ENCODE data around the gene RGMA. TPM values are rescaled to one million over a fixed set of nuclear protein-coding genes. Genes with fewer than 3 reads are reported as not detected.

Gene RGMA
- total and polyA plus RNA-seq, 2 donors (not counting 3 experiments of a cell fraction or from before 2014, with no cell fraction given): 0.06 to 0.13 TPM

- H2AFZ ChIP-seq (ENCODE audit: low read depth, low read length): no peak overlapping the region
- no TSS peak for BruUV-seq (replicated peaks)
- ChIA-PET POLR2A (no interaction called here), CTCF (interaction anchor here (3.9 to 6.8 kb wide), 2 partner anchors 230 to 1297 kb away, joined by 32 to 137 read pairs; no protein-coding TSS in a partner anchor)
- H3K9me1 ChIP-seq (replicated peaks; ENCODE audit: control insufficient read depth, extremely low read depth, insufficient read depth, low read length): no peaks in the 10 kb centered on the region
- H3K27me3 ChIP-seq (ENCODE audit: control insufficient read depth in 2 of 2, insufficient read depth in 2 of 2, low read length in 2 of 2): no peaks in the 10 kb centered on the region
- H4K20me1 ChIP-seq (replicated peaks; ENCODE audit: control insufficient read depth, extremely low read depth, insufficient read depth, low read length): peaks cover 3% of the 10 kb centered on the region
- peaks cover 23% of the 10 kb centered on the region for H3K4me1 ChIP-seq (ENCODE audit: control insufficient read depth, extremely low read depth, insufficient read depth, low read length)
- peaks cover 13 to 26% of the 10 kb centered on the region in 2 experiments for H3K36me3 ChIP-seq (ENCODE audit: control insufficient read depth in 2 of 2, extremely low read depth in 1 of 2, insufficient read depth in 2 of 2, low read length in 2 of 2)
- no peaks in the 10 kb centered on the region for H3K9me3 ChIP-seq (replicated peaks; ENCODE audit: control insufficient read depth, insufficient read depth, low read length)
- TF ChIP-seq MAX (IDR thresholded peaks at IDR 0.05; ENCODE audit: insufficient read depth, insufficient read length): no peak
- no peak for TF ChIP-seq JUN (IDR thresholded peaks at IDR 0.05; ENCODE audit: borderline replicate concordance, insufficient read depth, insufficient read length, low read depth)
- no peak for TF ChIP-seq FOS (IDR thresholded peaks at IDR 0.05; ENCODE audit: borderline replicate concordance, insufficient read depth, low read length)
- no peak for TF ChIP-seq POLR2AphosphoS5 (IDR thresholded peaks at IDR 0.05; ENCODE audit: insufficient read depth, low read depth, low read length)
- no peak for TF ChIP-seq GATA2 (IDR thresholded peaks at IDR 0.05; ENCODE audit: insufficient read depth, insufficient read length, low read depth, low read length)
- TF ChIP-seq POLR2A (IDR thresholded peaks at IDR 0.05; ENCODE audit: low read depth, low read length): no peak
- no peak for TF ChIP-seq CTCF (IDR thresholded peaks at IDR 0.05; ENCODE audit: extremely low read depth in 1 of 2, insufficient read depth in 1 of 2, low read depth in 1 of 2, low read length in 2 of 2)
- TF ChIP-seq MYC (IDR thresholded peaks at IDR 0.05; ENCODE audit: low read depth, low read length): no peak
- no peak for TF ChIP-seq EZH2 (IDR thresholded peaks at IDR 0.05; ENCODE audit: borderline replicate concordance, low read depth, low read length, severe bottlenecking)
- no peak overlapping the region for H3K27ac ChIP-seq (ENCODE audit: insufficient read depth, low read depth, low read length)
- FAIRE-seq (no peak), DNase-seq (ENCODE audit: low read depth, low spot score) (no peak)
- dilution Hi-C loops (cut with MboI; ENCODE audit: extremely low pct_ligation_motif_present, low sequenced_read_pairs) (no loop called here), intact Hi-C loops (cut with micrococcal nuclease) (no loop called here)
- peaks cover 19% of the 10 kb centered on the region for H3K79me2 ChIP-seq (ENCODE audit: control insufficient read depth, insufficient read depth, low read length)
- no peak overlapping the region for H3K9ac ChIP-seq (replicated peaks; ENCODE audit: extremely low read depth, insufficient read depth, low read length)
- H3K4me2 ChIP-seq (ENCODE audit: insufficient read depth, low read length): no peak overlapping the region
- H3K4me3 ChIP-seq (replicated peaks in 1 of 3; ENCODE audit: insufficient read depth in 1 of 3, low read depth in 1 of 3, low read length in 3 of 3): no peak overlapping the region
Observed at GRCh38 chr15:93027413-93027812, 61.6 kb downstream of the RGMA start.
